KMS-11 (cell line): Measurements from ENCODE around the gene GRIK2.

Experiments
- H2AFZ ChIP-seq: fragments of 200-600 bp; sonication (generic); 2 replicates; pipeline ENCODE4 v1.6.1; 2016; ENCODE audit warnings: antibody characterized with exemption, mixed run types, low read depth
- H3K27ac ChIP-seq: fragments of 200-600 bp; sonication (generic); 2 replicates; pipeline ENCODE4 v1.6.1; 2016; ENCODE audit warnings: mild to moderate bottlenecking, mixed run types
- H3K27me3 ChIP-seq: fragments of 200-600 bp; sonication (generic); 2 replicates; pipeline ENCODE4 v1.6.1; 2017; ENCODE audit warnings: mild to moderate bottlenecking, low read depth, mixed run types, moderate library complexity; ENCODE audit not compliant: insufficient read depth
- H3K36me3 ChIP-seq: fragments of 200-600 bp; sonication (generic); 2 replicates; pipeline ENCODE4 v1.6.1; 2017; ENCODE audit warnings: mild to moderate bottlenecking, mixed run types; ENCODE audit not compliant: insufficient read depth
- H3K4me1 ChIP-seq: fragments of 200-600 bp; sonication (generic); 2 replicates; pipeline ENCODE4 v1.6.1; 2016; ENCODE audit warnings: mild to moderate bottlenecking, low read depth, mixed run types; ENCODE audit not compliant: poor library complexity, severe bottlenecking
- H3K4me2 ChIP-seq: fragments of 200-600 bp; sonication (generic); 2 replicates; pipeline ENCODE4 v1.7.0; 2016; ENCODE audit warnings: mild to moderate bottlenecking, mixed run types
- H3K4me3 ChIP-seq: fragments of 200-600 bp; sonication (generic); IDR thresholded peaks from 2 replicates; pipeline ENCODE4 v1.6.1; 2017; ENCODE audit warnings: low read depth, low read length, mixed read lengths; ENCODE audit not compliant: insufficient read depth
- H3K79me2 ChIP-seq: fragments of 200-600 bp; sonication (generic); 2 replicates; pipeline ENCODE4 v1.6.1; 2016; ENCODE audit warnings: low read depth, mixed run types; ENCODE audit not compliant: insufficient read depth
- H3K9ac ChIP-seq: fragments of 200-600 bp; sonication (generic); 2 replicates; pipeline ENCODE4 v1.6.1; 2016; ENCODE audit warnings: mild to moderate bottlenecking, mixed run types
- H4K20me1 ChIP-seq: fragments of 200-600 bp; sonication (generic); 2 replicates; pipeline ENCODE4 v1.6.1; 2016; ENCODE audit warnings: mild to moderate bottlenecking, mixed run types; ENCODE audit not compliant: insufficient read depth
- CTCF ChIP-seq: fragments of 200-600 bp; sonication (generic); conservative IDR thresholded peaks from 2 replicates; pipeline ENCODE4 v1.6.1; 2017; ENCODE audit warnings: low read depth, mild to moderate bottlenecking, antibody characterized with exemption, low read length, moderate library complexity, mixed read lengths

GRIK2 gene

GRCh38 chr6:102023977-102024657 is 630.6 kb downstream of the GRIK2 start:
- no peak overlapping the region for H3K9ac ChIP-seq
- no peak overlapping the region for H3K27ac ChIP-seq
- no peak overlapping the region for H3K4me2 ChIP-seq
- no peaks in the 10 kb centered on the region for H3K4me1 ChIP-seq
- no peak overlapping the region for H2AFZ ChIP-seq
- H3K27me3 ChIP-seq, result no peaks in the 10 kb centered on the region
- H3K36me3 ChIP-seq, result no peaks in the 10 kb centered on the region
- no peak for TF ChIP-seq CTCF
- H4K20me1 ChIP-seq, result no peaks in the 10 kb centered on the region
- no peak overlapping the region for H3K4me3 ChIP-seq
- H3K79me2 ChIP-seq, result no peaks in the 10 kb centered on the region

- H4K20me1 ChIP-seq, result no peaks in the 10 kb centered on the region
- no peak for TF ChIP-seq CTCF
- no peaks in the 10 kb centered on the region for H3K36me3 ChIP-seq
- no peak overlapping the region for H2AFZ ChIP-seq
- no peak overlapping the region for H3K9ac ChIP-seq
- no peaks in the 10 kb centered on the region for H3K27me3 ChIP-seq
- H3K79me2 ChIP-seq, result no peaks in the 10 kb centered on the region
- H3K4me1 ChIP-seq, result no peaks in the 10 kb centered on the region
- H3K4me2 ChIP-seq, result no peak overlapping the region
- no peak overlapping the region for H3K4me3 ChIP-seq
- H3K27ac ChIP-seq, result no peak overlapping the region
Observed at GRCh38 chr6:102026649-102027048, 633.1 kb downstream of the GRIK2 start.

GRCh38 chr6:102028176-102028575 is 634.7 kb downstream of the GRIK2 start:
- Histone ChIP-seq H3K79me2 (no peaks in the 10 kb centered on the region), H3K4me2 (no peak overlapping the region), H3K9ac (no peak overlapping the region), H3K27me3 (no peaks in the 10 kb centered on the region), H3K4me1 (no peaks in the 10 kb centered on the region), H3K4me3 (no peak overlapping the region), H4K20me1 (no peaks in the 10 kb centered on the region), H3K36me3 (no peaks in the 10 kb centered on the region), H3K27ac (no peak overlapping the region), H2AFZ (no peak overlapping the region)
- no peak for TF ChIP-seq CTCF

GRCh38 chr6:102038964-102039363 is 645.5 kb downstream of the GRIK2 start:
- no peaks in the 10 kb centered on the region for H4K20me1 ChIP-seq
- no peak overlapping the region for H3K9ac ChIP-seq
- H3K4me3 ChIP-seq, result no peak overlapping the region
- H3K4me2 ChIP-seq, result no peak overlapping the region
- H3K4me1 ChIP-seq, result no peaks in the 10 kb centered on the region
- no peaks in the 10 kb centered on the region for H3K79me2 ChIP-seq
- no peak overlapping the region for H3K27ac ChIP-seq
- H3K27me3 ChIP-seq, result no peaks in the 10 kb centered on the region
- H2AFZ ChIP-seq, result no peak overlapping the region
- TF ChIP-seq CTCF, result no peak
- H3K36me3 ChIP-seq, result no peaks in the 10 kb centered on the region
